ENCODE data around the gene LAMC1. TPM values are rescaled to one million over a fixed set of nuclear protein-coding genes. Genes with fewer than 3 reads are reported as not detected.

Gene LAMC1
- total RNA-seq, 1 donor from 2014 or later, result 164 TPM

DNA sequence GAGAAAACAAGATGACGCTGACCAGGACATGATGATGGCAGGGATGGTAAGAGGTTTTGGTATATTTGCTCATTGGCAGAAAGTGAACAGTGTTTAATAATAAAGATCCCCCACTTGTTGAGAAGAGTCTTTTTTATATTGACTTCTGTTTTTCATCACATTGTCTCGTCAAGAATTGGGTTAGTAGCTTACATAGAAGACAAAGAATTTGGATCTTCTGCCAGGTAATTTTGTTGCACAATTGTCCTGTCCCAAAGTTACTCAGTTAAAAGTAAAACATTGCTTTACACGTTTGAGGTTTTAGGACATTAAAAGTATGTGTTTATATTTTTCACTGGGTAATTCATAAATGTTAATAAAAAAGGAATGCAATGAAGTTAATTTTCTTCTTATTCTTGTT is 114.6 kb downstream of the LAMC1 start:
- TF ChIP-seq CTCF (IDR thresholded peaks at IDR 0.05; ENCODE audit: unreplicated experiment), result no peak
- H3K27me3 Mint-ChIP-seq (ENCODE audit: low read depth), result no peaks in the 10 kb centered on the region
- H3K9me3 Mint-ChIP-seq, result no peaks in the 10 kb centered on the region
- H3K4me1 Mint-ChIP-seq, result peaks cover 3% of the 10 kb centered on the region
- H3K4me3 Mint-ChIP-seq, result no peak overlapping the region
- no peak for DNase-seq (ENCODE audit: low spot score in 2 of 2, unreplicated experiment in 2 of 2)
- no peak overlapping the region for H3K27ac Mint-ChIP-seq
- peaks cover 74% of the 10 kb centered on the region for H3K36me3 Mint-ChIP-seq

DNA sequence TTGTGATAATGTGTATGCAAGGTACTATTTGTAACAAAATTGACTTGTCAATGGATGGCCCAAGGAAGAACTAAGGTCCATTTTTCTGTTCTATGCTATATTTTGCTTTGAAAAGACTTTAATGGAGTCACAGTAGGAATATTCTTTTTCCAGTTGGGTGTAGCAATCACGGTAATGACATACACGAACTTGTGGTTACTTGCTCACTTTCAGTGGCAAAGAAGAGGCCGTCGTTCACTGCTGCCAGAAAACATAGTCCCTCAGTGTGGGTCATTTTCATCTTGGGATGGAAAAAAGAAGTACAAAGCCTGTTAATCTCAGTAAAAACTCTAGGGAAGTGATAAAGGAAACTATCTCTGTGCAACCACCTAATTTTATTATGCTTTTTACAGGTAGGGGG is 115.1 kb downstream of the LAMC1 start:
- Mint-ChIP-seq H3K36me3 (peaks cover 75% of the 10 kb centered on the region), H3K9me3 (no peaks in the 10 kb centered on the region), H3K4me1 (peaks cover 3% of the 10 kb centered on the region), H3K27ac (no peak overlapping the region), H3K27me3 (ENCODE audit: low read depth) (no peaks in the 10 kb centered on the region), H3K4me3 (no peak overlapping the region)
- TF ChIP-seq CTCF (IDR thresholded peaks at IDR 0.05; ENCODE audit: unreplicated experiment), result no peak
- no peak for DNase-seq (ENCODE audit: low spot score in 2 of 2, unreplicated experiment in 2 of 2)

GRCh38 chr1:183139281-183139942 is 116.2 kb downstream of the LAMC1 start:
- DNase-seq (ENCODE audit: low spot score in 2 of 2, unreplicated experiment in 2 of 2), result no peak
- Mint-ChIP-seq H3K27me3 (ENCODE audit: low read depth) (no peaks in the 10 kb centered on the region), H3K9me3 (no peaks in the 10 kb centered on the region), H3K27ac (peak overlapping the region; percentile 51), H3K36me3 (peaks cover 69% of the 10 kb centered on the region), H3K4me3 (no peak overlapping the region), H3K4me1 (peaks cover 3% of the 10 kb centered on the region)
- TF ChIP-seq CTCF (IDR thresholded peaks at IDR 0.05; ENCODE audit: unreplicated experiment), result no peak

DNA sequence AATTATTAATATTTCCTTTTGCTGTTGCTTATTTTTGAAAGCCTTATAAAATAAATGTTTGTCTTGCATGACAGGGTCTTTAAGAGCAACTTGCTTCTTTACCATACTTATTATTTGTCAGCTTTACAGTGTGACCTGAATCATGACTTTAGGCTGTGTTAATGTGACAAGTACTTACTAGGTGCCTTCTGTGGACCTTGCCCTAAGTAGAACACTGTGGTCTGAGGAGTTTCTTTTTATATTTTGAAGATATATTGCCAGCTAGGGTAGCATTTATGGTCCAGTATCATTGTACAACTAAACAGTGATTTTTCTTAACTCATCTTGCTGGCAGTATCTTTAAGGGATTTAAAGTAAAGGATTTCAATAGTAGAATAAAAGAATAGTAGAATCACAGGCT is 117.4 kb downstream of the LAMC1 start:
- Mint-ChIP-seq H3K4me3 (no peak overlapping the region), H3K36me3 (peaks cover 61% of the 10 kb centered on the region), H3K4me1 (peaks cover 3% of the 10 kb centered on the region), H3K9me3 (no peaks in the 10 kb centered on the region), H3K27me3 (ENCODE audit: low read depth) (no peaks in the 10 kb centered on the region), H3K27ac (no peak overlapping the region)
- no peak for TF ChIP-seq CTCF (IDR thresholded peaks at IDR 0.05; ENCODE audit: unreplicated experiment)
- no peak for DNase-seq (ENCODE audit: low spot score in 2 of 2, unreplicated experiment in 2 of 2)

GRCh38 chr1:183142171-183142570 is 119.0 kb downstream of the LAMC1 start:
- no peak for DNase-seq (ENCODE audit: low spot score in 2 of 2, unreplicated experiment in 2 of 2)
- H3K4me1 Mint-ChIP-seq, result peaks cover 3% of the 10 kb centered on the region
- H3K27me3 Mint-ChIP-seq (ENCODE audit: low read depth), result no peaks in the 10 kb centered on the region
- H3K36me3 Mint-ChIP-seq, result peaks cover 50% of the 10 kb centered on the region
- H3K9me3 Mint-ChIP-seq, result no peaks in the 10 kb centered on the region
- no peak overlapping the region for H3K27ac Mint-ChIP-seq
- no peak for TF ChIP-seq CTCF (IDR thresholded peaks at IDR 0.05; ENCODE audit: unreplicated experiment)
- no peak overlapping the region for H3K4me3 Mint-ChIP-seq
